HepG2 (cell line): ENCODE results near the gene OR52N2. TPM values are rescaled to one million over a fixed set of nuclear protein-coding genes. Genes with fewer than 3 reads are reported as not detected.
A peak's percentile ranks its signal among the peaks of the same experiment; 100 is the strongest.

Source experiments
- ATAC-seq: fragments of 200-7000 bp; cut with Tn5 transposase; 3 replicates; pipeline ENCODE4 v1.9.1; 2020; ENCODE audit warnings: mild to moderate bottlenecking, moderate library complexity
- BruUV-seq: library from RNA; stranded (reverse); fragments of 400-500 nt; replicated peaks from 2 replicates; lab custom pipeline; 2021; lab: Mats Ljungman, UMichigan
- CTCF ChIA-PET: fragments of 300-600 bp; formaldehyde crosslinking; extraction: SDS; loops from one replicate; lab custom pipeline; 2021; ENCODE audit warnings: low total read pairs, inconsistent platforms, low intra/inter-chr PET ratio; lab: Yijun Ruan, JAX
- POLR2A ChIA-PET: fragments of 350-600 bp; sonication (Branson Sonifier 250); formaldehyde crosslinking; loops from one replicate; lab custom pipeline; 2020; ENCODE audit warnings: antibody characterized with exemption, inconsistent platforms; lab: Yijun Ruan, JAX
- DNase-seq: peaks from one replicate; pipeline ENCODE4 v3.0.0-alpha.2; 2015; ENCODE audit warnings: low spot score
- FAIRE-seq: peaks from 3 replicates; lab custom pipeline; 2011; peaks lifted over from hg19 to GRCh38; lab: Jason Lieb, UNC
- H2AFZ ChIP-seq: one replicate; pipeline ENCODE4 v1.6.1; 2011; ENCODE audit warnings: low read length, inconsistent platforms
- H3K27ac ChIP-seq: fragments of 300-600 bp; 3 replicates; pipeline ENCODE4 v1.8.0; 2011; ENCODE audit warnings: mixed run types, mild to moderate bottlenecking, mixed read lengths, low read length, inconsistent platforms; ENCODE audit not compliant: insufficient read depth; ENCODE audit errors: extremely low read length
- H3K27me3 ChIP-seq, 2 experiments: fragments of 200-600 bp in 1 of 2; 2 replicates in 1 of 2; 3 replicates in 1 of 2; pipeline versions ENCODE4 v1.6.0 to v1.8.0; 2011; ENCODE audit warnings: low read length in 2 of 2, mild to moderate bottlenecking in 2 of 2, moderate library complexity in 2 of 2, inconsistent platforms in 1 of 2; ENCODE audit not compliant: insufficient read depth in 2 of 2, control insufficient read depth in 1 of 2
- H3K36me3 ChIP-seq, 2 experiments: fragments of 200-600 bp in 1 of 2; replicated peaks in 1 of 2; 2 replicates in 1 of 2; 3 replicates in 1 of 2; pipeline versions ENCODE4 v1.5.1 to v1.8.0; 2011; ENCODE audit warnings: low read length in 2 of 2, inconsistent platforms in 1 of 2; ENCODE audit not compliant: insufficient read depth in 2 of 2, control insufficient read depth in 1 of 2
- H3K4me1 ChIP-seq: 2 replicates; pipeline ENCODE4 v1.5.1; 2012; ENCODE audit warnings: low read length, inconsistent platforms; ENCODE audit not compliant: insufficient read depth
- H3K4me2 ChIP-seq: 2 replicates; pipeline ENCODE4 v1.6.0; 2011; ENCODE audit warnings: low read depth, low read length, inconsistent platforms
- H3K4me3 ChIP-seq, 3 experiments: fragments of 200-600 bp in 1 of 3; sonication (generic), shearing (Covaris generic) in 1 of 3; replicated peaks in 1 of 3; 2 replicates each; pipeline ENCODE4 v1.5.1; 2011 to 2016; ENCODE audit warnings: low read length in 3 of 3, inconsistent platforms in 2 of 3, low read depth in 2 of 3, mild to moderate bottlenecking in 2 of 3, control low read depth in 1 of 3, mixed read lengths in 1 of 3; ENCODE audit not compliant: insufficient read depth in 1 of 3
- H3K79me2 ChIP-seq: one replicate; pipeline ENCODE4 v1.6.1; 2011; ENCODE audit warnings: low read length, inconsistent platforms; ENCODE audit not compliant: insufficient read depth
- H3K9ac ChIP-seq: 2 replicates; pipeline ENCODE4 v1.6.0; 2011; ENCODE audit warnings: mild to moderate bottlenecking, low read depth, low read length, inconsistent platforms; ENCODE audit not compliant: insufficient read depth
- H3K9me3 ChIP-seq: 2 replicates; pipeline ENCODE4 v1.5.1; 2012; ENCODE audit warnings: mild to moderate bottlenecking, low read length
- H4K20me1 ChIP-seq: 2 replicates; pipeline ENCODE4 v1.6.0; 2011; ENCODE audit warnings: inconsistent platforms, mild to moderate bottlenecking, low read length, moderate library complexity; ENCODE audit not compliant: insufficient read depth
- CEBPB ChIP-seq: IDR thresholded peaks from 2 replicates; pipeline ENCODE4 v1.6.1; 2011; ENCODE audit warnings: low read depth, low read length, improper control_type of control experiment, borderline replicate concordance
- ELF4 ChIP-seq: sonication (generic); formaldehyde crosslinking; IDR thresholded peaks from 2 replicates; pipeline ENCODE4 v1.5.0; 2020; ENCODE audit warnings: missing genetic modification reagents, mild to moderate bottlenecking, moderate library complexity, borderline replicate concordance
- HNF4G ChIP-seq, 2 experiments: sonication (generic) in 1 of 2; formaldehyde crosslinking in 1 of 2; IDR thresholded peaks; 2 replicates each; pipeline versions ENCODE4 v1.4.0 to v1.6.1; 2011 to 2020; ENCODE audit warnings: borderline replicate concordance in 2 of 2, low read depth in 2 of 2, mild to moderate bottlenecking in 2 of 2, low read length in 1 of 2, missing genetic modification reagents in 1 of 2, moderate library complexity in 1 of 2
- LCORL ChIP-seq, 2 experiments: fragments of 450-650 bp in 1 of 2; sonication (generic) in 1 of 2; formaldehyde crosslinking in 1 of 2; IDR thresholded peaks; 2 replicates each; pipeline versions ENCODE4 v1.5.0 to v1.6.1; 2017 to 2020; ENCODE audit warnings: antibody characterized with exemption in 1 of 2, missing genetic modification reagents in 1 of 2
- MEIS2 ChIP-seq: sonication (generic); formaldehyde crosslinking; IDR thresholded peaks from 2 replicates; pipeline ENCODE4 v1.9.0; 2021; ENCODE audit warnings: mild to moderate bottlenecking, missing genetic modification reagents
- MXD4 ChIP-seq: IDR thresholded peaks from 2 replicates; pipeline ENCODE4 v1.6.1; 2016; ENCODE audit warnings: mild to moderate bottlenecking, missing biosample characterization, missing genetic modification reagents
- RARG ChIP-seq: sonication (generic); formaldehyde crosslinking; IDR thresholded peaks from 2 replicates; pipeline ENCODE4 v1.4.0; 2020; ENCODE audit warnings: low read depth, mild to moderate bottlenecking, missing genetic modification reagents
- RORA ChIP-seq: sonication (generic); formaldehyde crosslinking; IDR thresholded peaks from 2 replicates; pipeline ENCODE4 v1.5.0; 2020; ENCODE audit warnings: mild to moderate bottlenecking, missing genetic modification reagents, moderate library complexity
- SETDB1 ChIP-seq: sonication (generic); formaldehyde crosslinking; IDR thresholded peaks from 2 replicates; pipeline ENCODE4 v1.5.1; 2020; ENCODE audit warnings: missing genetic modification reagents, mild to moderate bottlenecking, borderline replicate concordance
- SIN3B ChIP-seq: fragments of 150-350 bp; IDR thresholded peaks from 2 replicates; pipeline ENCODE4 v1.6.1; 2014; ENCODE audit warnings: low read length
- TBL1XR1 ChIP-seq: fragments of 150-350 bp; IDR thresholded peaks from 2 replicates; pipeline ENCODE4 v1.6.1; 2014; ENCODE audit warnings: borderline replicate concordance, low read length; ENCODE audit not compliant: partially characterized antibody
- TCF7 ChIP-seq: sonication (generic); IDR thresholded peaks from 2 replicates; pipeline ENCODE4 v1.6.1; 2016; ENCODE audit warnings: antibody characterized with exemption, low read depth
- TRAFD1 ChIP-seq: sonication (generic); formaldehyde crosslinking; IDR thresholded peaks from 2 replicates; pipeline ENCODE4 v1.5.1; 2020; ENCODE audit warnings: missing genetic modification reagents, mild to moderate bottlenecking, borderline replicate concordance
- ZFX ChIP-seq: sonication (generic); formaldehyde crosslinking; IDR thresholded peaks from 2 replicates; pipeline ENCODE4 v1.4.0; 2020; ENCODE audit warnings: mild to moderate bottlenecking, low read depth, missing genetic modification reagents, moderate library complexity
- ZNF136 ChIP-seq: sonication (generic); formaldehyde crosslinking; IDR thresholded peaks from 2 replicates; pipeline ENCODE4 v1.8.1; 2022; ENCODE audit warnings: low read depth, mild to moderate bottlenecking, moderate library complexity, missing genetic modification reagents
- ZNF44 ChIP-seq: sonication (generic); formaldehyde crosslinking; IDR thresholded peaks from 2 replicates; pipeline ENCODE4 v1.5.1; 2020; ENCODE audit warnings: mild to moderate bottlenecking, missing genetic modification reagents
- ZNF451 ChIP-seq: sonication (generic); formaldehyde crosslinking; IDR thresholded peaks from 2 replicates; pipeline ENCODE4 v1.5.0; 2020; ENCODE audit warnings: mild to moderate bottlenecking, missing genetic modification reagents
- ZNF546 ChIP-seq: sonication (generic); formaldehyde crosslinking; conservative IDR thresholded peaks from 2 replicates; pipeline ENCODE4 v1.8.1; 2023; ENCODE audit warnings: mild to moderate bottlenecking, missing genetic modification reagents
- WGBS: methylation state at CpG from one replicate; pipeline ENCODE4 v1.1.6; 2017; ENCODE audit warnings: low lambda C conversion rate; 5-methylcytosine and 5-hydroxymethylcytosine counted together
- in situ Hi-C: cut with HindIII; loops from 2 replicates; pipeline ENCODE4 v1.10.0; 2017; ENCODE audit warnings: low pct_unique_long_range_greater_than_20kb; ENCODE audit not compliant: extremely low pct_ligation_motif_present
- intact Hi-C: fragments of 100-400 bp; cut with micrococcal nuclease; formaldehyde crosslinking; loops from one replicate; pipeline ENCODE4 v1.10.0; 2022; ENCODE audit not compliant: unreplicated experiment
- polyA plus RNA-seq, 8 experiments: library from polyadenylated mRNA; depleted of rRNA in 3 of 8; stranded (reverse) in 7 of 8; unstranded in 1 of 8; fragments of >200 nt; fragmentation: Illumina TruSeq in 4 of 8; extraction: Trizol in 4 of 8; gene quantifications; 2 replicates each; pipeline versions ENCODE4 v1.2.1 to v1.2.3, GENCODE V29; 2011 to 2016; ENCODE audit warnings: low read depth in 4 of 8, missing spikeins in 1 of 8, mixed read lengths in 1 of 8; ENCODE audit not compliant: insufficient read depth in 1 of 8
- total RNA-seq, 5 experiments: library from RNA; depleted of rRNA; stranded (reverse); fragments of >200 nt; fragmentation: Illumina TruSeq; extraction: Trizol; gene quantifications; 2 replicates each; pipeline ENCODE4 v1.2.3, GENCODE V29; 2016; ENCODE audit warnings: low read depth in 1 of 5

The OR52N2 gene
- total and polyA plus RNA-seq, 2 of the 13 experiments (the other 11 are each of a cell fraction or from before 2014, with no cell fraction given): not detected

- TF ChIP-seq LCORL (IDR thresholded peaks at IDR 0.05): no peak
- no peak for TF ChIP-seq LCORL (CRISPR knock-in tag; IDR thresholded peaks at IDR 0.05)
- no peak for TF ChIP-seq HNF4G (IDR thresholded peaks at IDR 0.05; ENCODE audit: borderline replicate concordance, low read depth, low read length)
- TF ChIP-seq HNF4G (CRISPR knock-in tag; IDR thresholded peaks at IDR 0.05; ENCODE audit: borderline replicate concordance, low read depth): no peak
- no peak for TF ChIP-seq ZNF546 (CRISPR knock-in tag)
- TF ChIP-seq RARG: no peak
Observed at GRCh38 chr11:5847711-5848110, 39.0 kb downstream of the OR52N2 start (continued).

GRCh38 chr11:5851002-5851401 lies 42.3 kb downstream of the OR52N2 start:
- ChIA-PET CTCF (no interaction called here), POLR2A (no interaction called here)
- DNase-seq: no peak
- no peak overlapping the region for H2AFZ ChIP-seq
- no TSS peak for BruUV-seq
- 0% methylated on average over 1 of the region's 1 CpG for WGBS
- TF ChIP-seq MXD4 (CRISPR knock-in tag) (no peak), CEBPB (0 out of 2 replicates have a peak, but pooled peaks have one; percentile 4), RORA (no peak)
- H3K9me3 ChIP-seq: no peaks in the 10 kb centered on the region
- no peaks in the 10 kb centered on the region for H3K36me3 ChIP-seq
- no peaks in the 10 kb centered on the region for H4K20me1 ChIP-seq
- in situ Hi-C loops: no loop called here
- no peak overlapping the region for H3K9ac ChIP-seq
- no peaks in the 10 kb centered on the region for H3K4me1 ChIP-seq
- no peak for ATAC-seq
- no peak for FAIRE-seq
- H3K27me3 ChIP-seq: no peaks in the 10 kb centered on the region
- no peak overlapping the region for H3K4me3 ChIP-seq
- intact Hi-C loops: no loop called here
- H3K27ac ChIP-seq: no peak overlapping the region
- H3K4me2 ChIP-seq: no peak overlapping the region
- no peaks in the 10 kb centered on the region for H3K79me2 ChIP-seq

GRCh38 chr11:5857590-5857989 lies 48.9 kb downstream of the OR52N2 start, which contains the start of gene OR52E8:
Gene OR52E8, minus strand, starts transcription at chr11:5857690. Its CDS starts 0 bp downstream, at chr11:5857690.
- no peak for DNase-seq
- no peak for ATAC-seq
- Histone ChIP-seq H4K20me1 (no peaks in the 10 kb centered on the region), H3K79me2 (no peaks in the 10 kb centered on the region), H3K27ac (no peak within 1 kb of the TSS), H3K9me3 (no peaks in the 10 kb centered on the region), H2AFZ (no peak within 1 kb of the TSS), H3K4me1 (no peaks in the 10 kb centered on the region), H3K4me3 (no peak within 1 kb of the TSS), H3K36me3 (no peaks in the 10 kb centered on the region), H3K4me2 (no peak within 1 kb of the TSS), H3K9ac (no peak within 1 kb of the TSS), H3K27me3 (no peaks in the 10 kb centered on the region)
- ChIA-PET POLR2A (no interaction called here), CTCF (no interaction called here)
- FAIRE-seq: no peak
- intact Hi-C loops: no loop called here
- 5% methylated on average over 3 of the region's 3 CpGs for WGBS
- no TSS peak for BruUV-seq
- in situ Hi-C loops: no loop called here
- TF ChIP-seq TCF7: no peak
- no peak for TF ChIP-seq ZFX (CRISPR knock-in tag)
- no peak for TF ChIP-seq ZNF451 (CRISPR knock-in tag)
- no peak for TF ChIP-seq SETDB1 (CRISPR knock-in tag)
- no peak for TF ChIP-seq SIN3B
- no peak for TF ChIP-seq TBL1XR1
- no peak for TF ChIP-seq MEIS2 (CRISPR knock-in tag)
- TF ChIP-seq TRAFD1 (CRISPR knock-in tag): no peak
- TF ChIP-seq ZNF136 (CRISPR knock-in tag): no peak
- no peak for TF ChIP-seq ELF4 (CRISPR knock-in tag)
- no peak for TF ChIP-seq ZNF44
